ENCODE results near the gene KRTAP22-2. TPM values are rescaled to one million over a fixed set of nuclear protein-coding genes. Genes with fewer than 3 reads are reported as not detected.

The KRTAP22-2 gene
- total and polyA plus RNA-seq, 3 experiments from 2014 or later: not detected

- Mint-ChIP-seq H3K36me3 (no peaks in the 10 kb centered on the region), H3K4me1 (no peaks in the 10 kb centered on the region), H3K27ac (no peak within 1 kb of the TSS), H3K9me3 (peaks cover 0 to 6% (median 0%) of the 10 kb centered on the region in 5 donors), H3K4me3 (no peak within 1 kb of the TSS), H3K27me3 (peaks cover 0 to 4% of the 10 kb centered on the region in 2 donors)
- POLR2A ChIA-PET: no interaction called here
- Histone ChIP-seq H3K27me3 (ENCODE audit: insufficient read depth, low read length, poor library complexity, severe bottlenecking) (no peaks in the 10 kb centered on the region), H3K27ac (ENCODE audit: low read depth, low read length) (no peak within 1 kb of the TSS), H3K9me3 (ENCODE audit: low read length) (no peaks in the 10 kb centered on the region), H3K4me3 (ENCODE audit: low read length) (no peak within 1 kb of the TSS), H3K4me1 (ENCODE audit: insufficient read depth, low read length) (no peaks in the 10 kb centered on the region), H3K36me3 (ENCODE audit: insufficient read depth, low read length) (no peaks in the 10 kb centered on the region)
- no peak for DNase-seq
- CTCF ChIA-PET: no interaction called here
Measured at GRCh38 chr21:30561264-30561895, 28.8 kb downstream of the KRTAP22-2 start, which contains the start of gene KRTAP19-7. TSS of gene KRTAP19-7 (minus strand) at chr21:30561314. CDS start at chr21:30561289, 25 bp downstream.

- ChIA-PET CTCF (no interaction called here), POLR2A (no interaction called here)
- no peaks in the 10 kb centered on the region for H3K36me3 Mint-ChIP-seq
Measured at GRCh38 chr21:30555095-30555494, 35.1 kb downstream of the KRTAP22-2 start.

GRCh38 chr21:30552782-30553181, 37.4 kb downstream of the KRTAP22-2 start:
- H3K27me3 Mint-ChIP-seq: peaks cover 0 to 2% of the 10 kb centered on the region in 2 donors
- POLR2A ChIA-PET: no interaction called here
- Histone ChIP-seq H3K36me3 (ENCODE audit: insufficient read depth, low read length) (no peaks in the 10 kb centered on the region), H3K4me1 (ENCODE audit: insufficient read depth, low read length) (no peaks in the 10 kb centered on the region), H3K27me3 (ENCODE audit: insufficient read depth, low read length, poor library complexity, severe bottlenecking) (no peaks in the 10 kb centered on the region), H3K27ac (ENCODE audit: low read depth, low read length) (no peak overlapping the region), H3K9me3 (ENCODE audit: low read length) (no peaks in the 10 kb centered on the region), H3K4me3 (ENCODE audit: low read length) (no peak overlapping the region)
- H3K4me1 Mint-ChIP-seq: no peaks in the 10 kb centered on the region
- H3K4me3 Mint-ChIP-seq: no peak overlapping the region
- H3K27ac Mint-ChIP-seq: no peak overlapping the region
- H3K36me3 Mint-ChIP-seq: no peaks in the 10 kb centered on the region
- peaks cover 4 to 30% (median 15%) of the 10 kb centered on the region in 5 donors for H3K9me3 Mint-ChIP-seq
- CTCF ChIA-PET: no interaction called here
- DNase-seq: no peak

More at GRCh38 chr21:30555095-30555494, 35.1 kb downstream of the KRTAP22-2 start:
- H3K4me3 ChIP-seq (ENCODE audit: low read length): no peak overlapping the region
- no peaks in the 10 kb centered on the region for H3K4me1 Mint-ChIP-seq
- H3K9me3 Mint-ChIP-seq: peaks cover 4 to 20% (median 10%) of the 10 kb centered on the region in 5 donors
- no peaks in the 10 kb centered on the region for H3K4me1 ChIP-seq (ENCODE audit: insufficient read depth, low read length)
- H3K4me3 Mint-ChIP-seq: no peak overlapping the region
- peaks cover 0 to 2% of the 10 kb centered on the region in 2 donors for H3K27me3 Mint-ChIP-seq
- no peaks in the 10 kb centered on the region for H3K9me3 ChIP-seq (ENCODE audit: low read length)
- no peak overlapping the region for H3K27ac Mint-ChIP-seq
- no peak for DNase-seq
- H3K36me3 ChIP-seq (ENCODE audit: insufficient read depth, low read length): no peaks in the 10 kb centered on the region
- H3K27me3 ChIP-seq (ENCODE audit: insufficient read depth, low read length, poor library complexity, severe bottlenecking): no peaks in the 10 kb centered on the region
- H3K27ac ChIP-seq (ENCODE audit: low read depth, low read length): no peak overlapping the region

- Mint-ChIP-seq H3K27ac (no peak within 1 kb of the TSS), H3K9me3 (peaks cover 0 to 6% (median 2%) of the 10 kb centered on the region in 5 donors)
- no peak for DNase-seq
Measured at GRCh38 chr21:30541764-30542163, 48.4 kb downstream of the KRTAP22-2 start, which contains the start of gene KRTAP19-6. TSS of gene KRTAP19-6 (minus strand) at chr21:30541864. CDS start at chr21:30541833, 31 bp downstream.

More at GRCh38 chr21:30541764-30542163, 48.4 kb downstream of the KRTAP22-2 start, which contains the start of gene KRTAP19-6:
- Histone ChIP-seq H3K27me3 (ENCODE audit: insufficient read depth, low read length, poor library complexity, severe bottlenecking) (no peaks in the 10 kb centered on the region), H3K36me3 (ENCODE audit: insufficient read depth, low read length) (no peaks in the 10 kb centered on the region), H3K4me1 (ENCODE audit: insufficient read depth, low read length) (no peaks in the 10 kb centered on the region), H3K4me3 (ENCODE audit: low read length) (no peak within 1 kb of the TSS), H3K9me3 (ENCODE audit: low read length) (no peaks in the 10 kb centered on the region), H3K27ac (ENCODE audit: low read depth, low read length) (no peak within 1 kb of the TSS)
- Mint-ChIP-seq H3K4me3 (no peak within 1 kb of the TSS), H3K36me3 (no peaks in the 10 kb centered on the region), H3K4me1 (no peaks in the 10 kb centered on the region), H3K27me3 (no peaks in the 10 kb centered on the region)
- POLR2A ChIA-PET: no interaction called here
- CTCF ChIA-PET: no interaction called here

Other genes starting within 250 kb of the KRTAP22-2 start
- gene KRTAP23-1, start 241.8 kb downstream of the KRTAP22-2 start, total RNA-seq: not detected
- gene KRTAP23-1, start 241.8 kb downstream of the KRTAP22-2 start, polyA plus RNA-seq: not detected
- gene KRTAP13-2, start 218.1 kb downstream of the KRTAP22-2 start, total RNA-seq: not detected
- gene KRTAP13-2, start 218.1 kb downstream of the KRTAP22-2 start, polyA plus RNA-seq: not detected
- gene KRTAP13-1, start 194.4 kb downstream of the KRTAP22-2 start, total RNA-seq: not detected
- not detected for gene KRTAP13-1, start 194.4 kb downstream of the KRTAP22-2 start, polyA plus RNA-seq
- not detected for gene KRTAP13-3, start 164.5 kb downstream of the KRTAP22-2 start, total RNA-seq
- not detected for gene KRTAP13-3, start 164.5 kb downstream of the KRTAP22-2 start, polyA plus RNA-seq
- gene KRTAP13-4, start 160.2 kb downstream of the KRTAP22-2 start, total RNA-seq: not detected
- gene KRTAP13-4, start 160.2 kb downstream of the KRTAP22-2 start, polyA plus RNA-seq: not detected
- gene KRTAP15-1, start 150.1 kb downstream of the KRTAP22-2 start, total RNA-seq: not detected
- gene KRTAP15-1, start 150.1 kb downstream of the KRTAP22-2 start, polyA plus RNA-seq: not detected
- gene KRTAP19-1, start 110.0 kb downstream of the KRTAP22-2 start, total RNA-seq: not detected
- gene KRTAP19-1, start 110.0 kb downstream of the KRTAP22-2 start, polyA plus RNA-seq: not detected
- not detected for gene KRTAP19-2, start 103.0 kb downstream of the KRTAP22-2 start, total RNA-seq
- gene KRTAP19-2, start 103.0 kb downstream of the KRTAP22-2 start, polyA plus RNA-seq: not detected
- gene KRTAP19-3, start 98.4 kb downstream of the KRTAP22-2 start, total RNA-seq: not detected
- gene KRTAP19-3, start 98.4 kb downstream of the KRTAP22-2 start, polyA plus RNA-seq: not detected
- gene KRTAP19-4, start 93.2 kb downstream of the KRTAP22-2 start, total RNA-seq: not detected
- gene KRTAP19-4, start 93.2 kb downstream of the KRTAP22-2 start, polyA plus RNA-seq: not detected
- gene KRTAP19-5, start 88.3 kb downstream of the KRTAP22-2 start, total RNA-seq: not detected
- not detected for gene KRTAP19-5, start 88.3 kb downstream of the KRTAP22-2 start, polyA plus RNA-seq
- gene KRTAP19-6, start 48.5 kb downstream of the KRTAP22-2 start, total RNA-seq: not detected
- not detected for gene KRTAP19-6, start 48.5 kb downstream of the KRTAP22-2 start, polyA plus RNA-seq
- not detected for gene KRTAP19-7, start 29.1 kb downstream of the KRTAP22-2 start, total RNA-seq
- not detected for gene KRTAP19-7, start 29.1 kb downstream of the KRTAP22-2 start, polyA plus RNA-seq
- gene KRTAP6-3, start 2.0 kb upstream of the KRTAP22-2 start, total RNA-seq: not detected
- not detected for gene KRTAP6-3, start 2.0 kb upstream of the KRTAP22-2 start, polyA plus RNA-seq
- not detected for gene KRTAP6-2, start 8.5 kb upstream of the KRTAP22-2 start, total RNA-seq
- gene KRTAP6-2, start 8.5 kb upstream of the KRTAP22-2 start, polyA plus RNA-seq: not detected
- gene KRTAP22-1, start 10.7 kb upstream of the KRTAP22-2 start, total RNA-seq: not detected
- not detected for gene KRTAP22-1, start 10.7 kb upstream of the KRTAP22-2 start, polyA plus RNA-seq
- gene KRTAP6-1, start 23.5 kb upstream of the KRTAP22-2 start, total RNA-seq: not detected
- gene KRTAP6-1, start 23.5 kb upstream of the KRTAP22-2 start, polyA plus RNA-seq: not detected
- gene KRTAP20-1, start 26.0 kb upstream of the KRTAP22-2 start, total RNA-seq: not detected
- not detected for gene KRTAP20-1, start 26.0 kb upstream of the KRTAP22-2 start, polyA plus RNA-seq
- gene KRTAP20-4, start 30.2 kb upstream of the KRTAP22-2 start, total RNA-seq: not detected
- not detected for gene KRTAP20-4, start 30.2 kb upstream of the KRTAP22-2 start, polyA plus RNA-seq
- gene KRTAP20-2, start 44.8 kb upstream of the KRTAP22-2 start, total RNA-seq: not detected
- not detected for gene KRTAP20-2, start 44.8 kb upstream of the KRTAP22-2 start, polyA plus RNA-seq
- gene KRTAP20-3, start 52.5 kb upstream of the KRTAP22-2 start, total RNA-seq: not detected
- not detected for gene KRTAP20-3, start 52.5 kb upstream of the KRTAP22-2 start, polyA plus RNA-seq
- not detected for gene KRTAP21-3, start 128.4 kb upstream of the KRTAP22-2 start, total RNA-seq
- gene KRTAP21-3, start 128.4 kb upstream of the KRTAP22-2 start, polyA plus RNA-seq: not detected
- gene KRTAP21-2, start 156.9 kb upstream of the KRTAP22-2 start, total RNA-seq: not detected
- not detected for gene KRTAP21-2, start 156.9 kb upstream of the KRTAP22-2 start, polyA plus RNA-seq
- not detected for gene KRTAP21-1, start 165.0 kb upstream of the KRTAP22-2 start, total RNA-seq
- gene KRTAP21-1, start 165.0 kb upstream of the KRTAP22-2 start, polyA plus RNA-seq: not detected
- gene KRTAP8-1, start 222.9 kb upstream of the KRTAP22-2 start, total RNA-seq: not detected
- not detected for gene KRTAP8-1, start 222.9 kb upstream of the KRTAP22-2 start, polyA plus RNA-seq
- not detected for gene KRTAP7-1, start 239.4 kb upstream of the KRTAP22-2 start, total RNA-seq
- gene KRTAP7-1, start 239.4 kb upstream of the KRTAP22-2 start, polyA plus RNA-seq: not detected

Measured in CD8-positive, alpha-beta memory T cell (primary cell).